H1 (cell line): ENCODE measurements around the gene AOPEP.

Experiments
- POLR2A ChIP-seq, 2 experiments: IDR thresholded peaks; 1 replicate in 1 of 2; 2 replicates in 1 of 2; pipeline ENCODE4 v1.6.1; 2011; ENCODE audit warnings: low read depth in 2 of 2, low read length in 2 of 2, mild to moderate bottlenecking in 2 of 2; ENCODE audit errors: control extremely low read depth in 1 of 2
- RNF2 ChIP-seq: fragments of 200-900, 300-1000 bp; sonication (generic); IDR thresholded peaks from 2 replicates; pipeline ENCODE4 v1.7.1; 2016; ENCODE audit warnings: borderline replicate concordance, low read depth, mild to moderate bottlenecking, antibody characterized with exemption, low read length; ENCODE audit not compliant: poor library complexity, severe bottlenecking; ENCODE audit errors: missing control alignments
- SP1 ChIP-seq: IDR thresholded peaks from 2 replicates; pipeline ENCODE4 v1.6.1; 2011; ENCODE audit warnings: low read depth, low read length
- SUZ12 ChIP-seq: fragments of 200-600 bp; sonication (generic); IDR thresholded peaks from 2 replicates; pipeline ENCODE4 v1.6.1; 2012; ENCODE audit warnings: mild to moderate bottlenecking, inconsistent platforms, low read length, moderate library complexity, mixed read lengths
- TAF7 ChIP-seq: optimal IDR thresholded peaks from 2 replicates; pipeline ENCODE3; 2011; ENCODE audit warnings: low read depth, mild to moderate bottlenecking, inconsistent platforms, low read length, moderate library complexity, borderline replicate concordance
- YY1 ChIP-seq: IDR thresholded peaks from 2 replicates; pipeline ENCODE4 v1.6.1; 2011; ENCODE audit warnings: low read depth, mild to moderate bottlenecking, low read length

DNA sequence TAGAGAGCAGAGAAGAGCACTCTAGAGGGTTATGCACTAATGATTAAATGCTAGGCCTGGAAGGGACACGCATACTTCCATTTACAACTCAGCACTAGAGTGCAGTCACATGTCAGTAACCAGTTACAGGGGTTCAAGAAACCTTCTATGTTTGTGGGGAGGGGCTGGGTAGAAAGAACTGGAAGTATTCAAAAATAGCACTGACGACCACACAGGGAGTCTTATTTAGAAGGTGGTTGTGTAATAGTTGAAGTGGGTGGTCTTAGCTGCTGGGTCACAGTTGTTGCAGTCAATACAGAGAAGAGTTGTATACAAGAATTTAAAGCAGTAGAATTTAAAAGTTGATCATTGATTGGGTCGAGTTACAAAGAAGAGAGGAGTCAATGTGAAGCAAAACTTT, 15.4 kb downstream of the AOPEP start:
- TF ChIP-seq RNF2 (no peak), POLR2A (IDR thresholded peaks at IDR 0.05; ENCODE audit: control extremely low read depth in 1 of 2, low read depth in 2 of 2, low read length in 2 of 2) (no peak), TAF7 (no peak), SP1 (no peak), SUZ12 (no peak), YY1 (no peak)
